Rectal smooth muscle tissue (tissue), 1 donor: ENCODE measurements around the gene TJP1.
"Not testable (repeated sequence)": the region's sequence is repeated elsewhere in the genome, so short reads cannot be mapped to it uniquely, and the experiment has no call there.

ENCODE experiments used
- H3K27ac ChIP-seq: one replicate; pipeline ENCODE4 v1.7.0; 2013; ENCODE audit warnings: low read depth, low read length, inconsistent platforms
- H3K27me3 ChIP-seq: one replicate; pipeline ENCODE4 v1.7.0; 2013; ENCODE audit warnings: low read length; ENCODE audit not compliant: control insufficient read depth, insufficient read depth
- H3K36me3 ChIP-seq: one replicate; pipeline ENCODE4 v1.7.0; 2013; ENCODE audit warnings: low read length; ENCODE audit not compliant: control insufficient read depth, insufficient read depth
- H3K4me1 ChIP-seq: one replicate; pipeline ENCODE4 v1.7.0; 2013; ENCODE audit warnings: low read length; ENCODE audit not compliant: control insufficient read depth, insufficient read depth
- H3K4me3 ChIP-seq: one replicate; pipeline ENCODE4 v1.7.0; 2013; ENCODE audit warnings: low read length
- H3K9ac ChIP-seq: one replicate; pipeline ENCODE4 v1.7.0; 2013; ENCODE audit warnings: low read length

TJP1 gene

GRCh38 chr15:29677455-29677854 lies 144.8 kb downstream of the TJP1 start:
- Histone ChIP-seq H3K4me3 (no peak overlapping the region), H3K27me3 (no peaks in the 10 kb centered on the region), H3K36me3 (no peaks in the 10 kb centered on the region), H3K27ac (no peak overlapping the region), H3K9ac (no peak overlapping the region), H3K4me1 (no peaks in the 10 kb centered on the region)

DNA sequence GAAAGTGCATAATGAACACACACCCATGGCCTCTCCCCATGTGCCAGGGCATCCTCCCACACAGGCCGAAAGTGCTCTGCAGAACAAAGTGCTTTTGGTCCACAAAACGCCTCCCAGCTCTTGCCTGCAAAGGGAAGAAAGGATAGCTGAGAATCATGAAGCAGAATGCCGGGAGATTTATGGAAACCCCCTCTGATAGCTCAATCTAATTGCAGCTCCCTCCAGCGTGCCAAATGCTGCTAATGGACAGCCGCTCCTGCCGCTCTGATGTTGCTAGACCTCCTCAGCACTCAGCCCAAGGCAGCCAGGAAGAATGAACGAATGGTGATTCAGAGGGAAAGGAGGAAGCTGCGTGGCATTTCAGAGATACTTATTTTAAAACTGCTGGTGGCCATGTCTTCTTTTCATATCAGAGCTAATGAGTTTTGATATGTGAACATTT lies 145.3 kb downstream of the TJP1 start:
- H3K4me1 ChIP-seq, result no peaks in the 10 kb centered on the region
- H3K27ac ChIP-seq, result no peak overlapping the region
- H3K36me3 ChIP-seq, result no peaks in the 10 kb centered on the region
- no peak overlapping the region for H3K9ac ChIP-seq
- no peaks in the 10 kb centered on the region for H3K27me3 ChIP-seq
- H3K4me3 ChIP-seq, result no peak overlapping the region

GRCh38 chr15:29676374-29676960 lies 145.8 kb downstream of the TJP1 start:
- H3K27me3 ChIP-seq, H3K27ac ChIP-seq, H3K4me3 ChIP-seq, H3K4me1 ChIP-seq, H3K36me3 ChIP-seq, H3K9ac ChIP-seq: not testable (repeated sequence)

- H3K27ac ChIP-seq, result no peak overlapping the region
- no peak overlapping the region for H3K4me3 ChIP-seq
Observed at GRCh38 chr15:29675791-29676301, 146.4 kb downstream of the TJP1 start.

GRCh38 chr15:29674661-29675533 lies 147.4 kb downstream of the TJP1 start:
- Histone ChIP-seq H3K4me1 (no peaks in the 10 kb centered on the region), H3K4me3 (peak overlapping the region; percentile 59), H3K36me3 (no peaks in the 10 kb centered on the region), H3K9ac (no peak overlapping the region), H3K27me3 (no peaks in the 10 kb centered on the region), H3K27ac (no peak overlapping the region)

More at GRCh38 chr15:29675791-29676301, 146.4 kb downstream of the TJP1 start:
- H3K27me3 ChIP-seq, result no peaks in the 10 kb centered on the region
- no peaks in the 10 kb centered on the region for H3K36me3 ChIP-seq
- H3K9ac ChIP-seq, result no peak overlapping the region
- no peaks in the 10 kb centered on the region for H3K4me1 ChIP-seq

GRCh38 chr15:29672923-29673809 lies 149.1 kb downstream of the TJP1 start:
- Histone ChIP-seq H3K4me1 (no peaks in the 10 kb centered on the region), H3K27ac (no peak overlapping the region)

GRCh38 chr15:29672446-29672845 lies 149.8 kb downstream of the TJP1 start:
- no peaks in the 10 kb centered on the region for H3K36me3 ChIP-seq
- H3K9ac ChIP-seq, result no peak overlapping the region
- H3K4me3 ChIP-seq, result no peak overlapping the region
- no peak overlapping the region for H3K27ac ChIP-seq
- H3K27me3 ChIP-seq, result no peaks in the 10 kb centered on the region
- no peaks in the 10 kb centered on the region for H3K4me1 ChIP-seq

More at GRCh38 chr15:29672923-29673809, 149.1 kb downstream of the TJP1 start:
- Histone ChIP-seq H3K9ac (no peak overlapping the region), H3K27me3 (no peaks in the 10 kb centered on the region), H3K36me3 (no peaks in the 10 kb centered on the region), H3K4me3 (no peak overlapping the region)

DNA sequence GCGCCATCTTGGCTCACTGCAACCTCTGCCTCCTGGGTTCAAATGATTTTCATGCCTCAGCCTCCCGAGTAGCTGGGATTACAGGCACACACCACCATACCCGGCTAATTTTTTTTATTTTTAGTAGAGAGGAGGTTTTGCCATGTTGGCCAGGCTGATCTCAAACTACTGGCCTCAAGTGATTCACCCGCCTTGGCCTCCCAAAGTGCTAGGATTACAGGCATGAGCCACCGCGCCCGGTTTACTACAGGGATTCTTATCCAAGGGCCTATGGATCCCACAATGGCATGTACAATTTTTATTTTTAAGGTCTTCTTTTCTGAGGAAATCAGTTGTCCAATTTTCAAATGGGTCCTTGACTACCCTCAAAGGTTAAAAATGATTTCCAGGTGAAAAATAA lies 150.2 kb downstream of the TJP1 start:
- H3K36me3 ChIP-seq, H3K27me3 ChIP-seq, H3K27ac ChIP-seq, H3K9ac ChIP-seq, H3K4me1 ChIP-seq, H3K4me3 ChIP-seq: not testable (repeated sequence)

DNA sequence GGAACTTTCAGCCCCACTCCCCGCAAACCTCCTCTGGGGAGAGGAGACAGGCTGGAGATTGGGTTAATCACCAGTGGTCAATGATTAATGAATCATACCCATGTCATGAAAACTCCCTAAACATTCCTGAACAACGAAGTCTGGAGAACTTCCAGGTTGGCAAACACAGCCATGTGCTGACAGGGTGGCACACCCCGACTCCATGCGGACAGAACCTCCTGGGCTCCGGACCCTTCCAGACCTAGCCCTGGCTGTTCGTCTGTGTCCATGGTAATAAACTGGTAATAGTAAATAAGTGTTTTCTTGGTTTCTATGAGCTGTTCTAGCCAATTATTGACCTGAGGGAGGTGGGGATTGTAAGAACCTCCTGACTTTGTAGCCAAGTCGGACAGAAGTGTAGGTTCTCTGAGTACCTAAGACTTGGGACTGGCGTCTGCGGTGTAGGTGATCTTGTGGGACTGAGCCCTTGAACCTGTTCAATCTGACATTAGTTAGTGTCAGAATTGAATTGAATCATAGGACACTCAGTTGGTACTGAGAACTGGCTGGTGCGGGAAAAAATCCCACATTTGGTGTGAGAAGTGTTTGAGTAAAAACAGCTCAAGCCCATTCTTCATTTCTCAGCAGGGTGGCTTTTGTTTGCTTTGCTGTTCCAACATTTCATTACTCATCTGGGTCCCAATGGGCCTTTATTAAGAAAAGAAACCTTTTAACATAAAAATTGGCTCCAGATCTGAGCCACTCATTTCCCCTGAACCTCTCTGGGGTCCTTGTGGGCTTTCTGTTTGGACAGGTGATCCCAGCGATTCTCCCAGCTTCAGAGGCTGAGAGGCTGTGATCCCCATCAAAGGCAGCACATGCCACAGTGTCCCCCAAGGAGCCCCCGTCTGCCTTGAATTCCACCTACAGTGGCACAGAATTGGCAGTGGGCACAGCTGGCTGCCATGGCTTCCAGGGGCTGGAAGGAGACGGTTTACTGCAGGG lies 151.0 kb downstream of the TJP1 start:
- H3K9ac ChIP-seq, result no peak overlapping the region
- H3K27me3 ChIP-seq, result no peaks in the 10 kb centered on the region
- H3K4me1 ChIP-seq, result no peaks in the 10 kb centered on the region
- no peak overlapping the region for H3K4me3 ChIP-seq
- no peaks in the 10 kb centered on the region for H3K36me3 ChIP-seq
- H3K27ac ChIP-seq, result no peak overlapping the region

- H3K4me1 ChIP-seq, result peaks cover 2% of the 10 kb centered on the region
- no peak overlapping the region for H3K9ac ChIP-seq
- H3K36me3 ChIP-seq, result no peaks in the 10 kb centered on the region
- no peaks in the 10 kb centered on the region for H3K27me3 ChIP-seq
- no peak overlapping the region for H3K4me3 ChIP-seq
- H3K27ac ChIP-seq, result no peak overlapping the region
Observed at GRCh38 chr15:29670266-29670665, 152.0 kb downstream of the TJP1 start.

DNA sequence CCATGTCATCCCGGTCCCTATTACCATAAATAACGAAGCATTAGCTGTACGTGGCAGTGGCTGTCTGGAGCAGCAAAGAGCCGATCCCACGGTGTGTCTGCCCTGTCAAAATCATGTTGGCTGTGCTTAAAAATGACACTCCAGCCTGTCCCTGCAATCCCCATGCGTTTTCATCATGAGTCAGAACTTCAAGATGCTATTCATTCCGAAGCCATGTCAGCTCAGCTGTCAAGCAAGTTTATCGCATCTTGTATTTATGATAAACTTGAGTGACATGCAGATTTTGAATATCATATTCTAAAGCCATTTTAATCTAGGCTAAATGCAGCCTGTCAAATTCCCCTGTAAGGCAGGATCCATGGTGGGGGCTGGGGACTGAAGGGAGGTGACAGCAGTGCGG lies 152.4 kb downstream of the TJP1 start:
- no peak overlapping the region for H3K27ac ChIP-seq
- no peak overlapping the region for H3K4me3 ChIP-seq
- H3K36me3 ChIP-seq, result no peaks in the 10 kb centered on the region
- H3K9ac ChIP-seq, result no peak overlapping the region
- H3K27me3 ChIP-seq, result no peaks in the 10 kb centered on the region
- peaks cover 2% of the 10 kb centered on the region for H3K4me1 ChIP-seq
